SK-N-SH treated with all-trans-retinoic acid at 6 μM for 48 hours (cell line): ENCODE results near the gene SUMO1.

Experiments used
- ATAC-seq: fragments of 200-7000 bp; cut with Tn5 transposase; 3 replicates; pipeline ENCODE4 v1.9.1; 2020; ENCODE audit warnings: mild to moderate bottlenecking, moderate library complexity
- ARNTL ChIP-seq: fragments of 450-650 bp; formaldehyde crosslinking; IDR thresholded peaks from 2 replicates; pipeline ENCODE4 v1.5.0; 2020; ENCODE audit warnings: low read depth, mild to moderate bottlenecking, moderate library complexity, borderline replicate concordance
- BACH2 ChIP-seq: fragments of 250-450 bp; sonication (Bioruptor Pico); IDR thresholded peaks from 2 replicates; pipeline ENCODE4 v1.9.0; 2021; ENCODE audit warnings: mild to moderate bottlenecking, borderline replicate concordance
- CSDC2 ChIP-seq: fragments of 250-450 bp; sonication (Bioruptor Pico); IDR thresholded peaks from 2 replicates; pipeline ENCODE4 v1.5.0; 2020; ENCODE audit warnings: mild to moderate bottlenecking, moderate library complexity
- GLIS3 ChIP-seq: fragments of 250-450 bp; sonication (Bioruptor Pico); IDR thresholded peaks from 2 replicates; pipeline ENCODE4 v1.5.0; 2020; ENCODE audit warnings: mild to moderate bottlenecking, moderate library complexity
- OSR1 ChIP-seq: fragments of 250-450 bp; sonication (Bioruptor Pico); IDR thresholded peaks from 2 replicates; pipeline ENCODE4 v1.8.0; 2022; ENCODE audit warnings: moderate library complexity, mild to moderate bottlenecking, inconsistent platforms
- PPARA ChIP-seq: fragments of 250-450 bp; sonication (Bioruptor Pico); IDR thresholded peaks from 2 replicates; pipeline ENCODE4 v1.5.0; 2020; ENCODE audit warnings: mild to moderate bottlenecking, borderline replicate concordance
- RARB ChIP-seq: fragments of 250-450 bp; sonication (Bioruptor Pico); IDR thresholded peaks from 2 replicates; pipeline ENCODE4 v1.8.0; 2021; ENCODE audit warnings: mild to moderate bottlenecking, moderate library complexity
- SNAI2 ChIP-seq: fragments of 250-450 bp; sonication (Bioruptor Pico); IDR thresholded peaks from 2 replicates; pipeline ENCODE4 v1.5.0; 2020; ENCODE audit warnings: mild to moderate bottlenecking, moderate library complexity
- TCF4 ChIP-seq: fragments of 250-450 bp; sonication (Bioruptor Pico); IDR thresholded peaks from 2 replicates; pipeline ENCODE4 v1.8.0; 2021; ENCODE audit warnings: mild to moderate bottlenecking, moderate library complexity, borderline replicate concordance
- TOX ChIP-seq: fragments of 250-450 bp; sonication (Bioruptor Pico); IDR thresholded peaks from 2 replicates; pipeline ENCODE4 v1.8.0; 2021; ENCODE audit warnings: mild to moderate bottlenecking, moderate library complexity, borderline replicate concordance
- ZC3H10 ChIP-seq: fragments of 250-450 bp; sonication (Bioruptor Pico); IDR thresholded peaks from 2 replicates; pipeline ENCODE4 v1.5.1; 2021; ENCODE audit warnings: mild to moderate bottlenecking, moderate library complexity
- ZFP30 ChIP-seq: fragments of 450-650 bp; formaldehyde crosslinking; IDR thresholded peaks from 2 replicates; pipeline ENCODE4 v1.5.0; 2022; ENCODE audit warnings: mild to moderate bottlenecking, moderate library complexity
- ZNF565 ChIP-seq: fragments of 450-650 bp; formaldehyde crosslinking; conservative IDR thresholded peaks from 2 replicates; pipeline ENCODE4 v1.5.0; 2020; ENCODE audit warnings: low read depth, mild to moderate bottlenecking, moderate library complexity
- ZNF70 ChIP-seq: fragments of 450-650 bp; formaldehyde crosslinking; IDR thresholded peaks from 2 replicates; pipeline ENCODE4 v1.5.0; 2020; ENCODE audit warnings: mild to moderate bottlenecking, moderate library complexity
- ZNF8 ChIP-seq: fragments of 450-650 bp; formaldehyde crosslinking; IDR thresholded peaks from 2 replicates; pipeline ENCODE4 v1.5.0; 2020; ENCODE audit warnings: mild to moderate bottlenecking, moderate library complexity
- TF ChIP-seq, protein P1 (sequence below): fragments of 250-450 bp; sonication (Bioruptor Pico); IDR thresholded peaks from 2 replicates; pipeline ENCODE4 v1.8.0; 2021; ENCODE audit warnings: low read depth, mild to moderate bottlenecking, moderate library complexity, borderline replicate concordance
- TF ChIP-seq, protein P2 (sequence below): fragments of 250-450 bp; sonication (Bioruptor Pico); IDR thresholded peaks from 2 replicates; pipeline ENCODE4 v1.8.0; 2020; ENCODE audit warnings: mild to moderate bottlenecking, moderate library complexity, borderline replicate concordance
- TF ChIP-seq, protein P3 (sequence below): fragments of 250-450 bp; sonication (Bioruptor Pico); IDR thresholded peaks from 2 replicates; pipeline ENCODE4 v1.5.1; 2020; ENCODE audit warnings: low read depth, mild to moderate bottlenecking, moderate library complexity

Gene SUMO1

DNA sequence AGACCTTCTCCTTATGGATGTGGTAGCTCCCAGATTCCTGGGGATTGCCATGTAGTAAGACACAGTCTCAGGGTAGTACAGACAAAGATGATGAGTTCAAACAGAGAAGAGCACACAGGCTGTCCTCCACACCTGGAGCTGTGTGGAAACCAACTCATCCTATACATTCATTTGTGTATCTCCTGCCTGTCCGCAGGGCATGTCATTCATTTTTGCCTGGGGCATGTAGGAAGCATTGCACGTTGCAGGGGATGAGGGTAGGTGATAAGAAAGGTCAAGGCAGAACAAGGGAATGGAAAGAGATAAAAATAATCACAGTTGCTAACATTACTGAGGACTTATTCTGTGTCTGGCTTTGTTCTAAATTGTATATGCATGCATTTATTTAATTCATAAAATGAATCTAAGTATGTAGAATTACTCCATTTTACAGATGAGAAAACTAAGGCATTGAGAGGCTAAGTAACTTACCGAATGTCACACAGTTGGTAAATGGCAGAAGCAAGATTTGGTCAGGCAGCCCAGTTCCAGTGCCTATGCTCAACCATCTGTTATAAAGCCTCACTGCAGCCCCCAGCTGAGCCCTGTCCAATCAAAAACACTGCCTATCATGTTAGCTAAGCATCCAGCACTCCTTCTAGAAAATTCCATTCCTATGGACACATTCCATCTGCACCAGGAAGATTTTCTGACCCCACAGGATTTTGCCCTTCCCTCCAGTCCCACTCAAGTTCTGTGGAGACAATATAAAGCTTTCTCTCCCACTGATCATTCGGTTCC is 81.0 kb downstream of the SUMO1 start:
- no peak for ATAC-seq
- TF ChIP-seq, protein P1, sequence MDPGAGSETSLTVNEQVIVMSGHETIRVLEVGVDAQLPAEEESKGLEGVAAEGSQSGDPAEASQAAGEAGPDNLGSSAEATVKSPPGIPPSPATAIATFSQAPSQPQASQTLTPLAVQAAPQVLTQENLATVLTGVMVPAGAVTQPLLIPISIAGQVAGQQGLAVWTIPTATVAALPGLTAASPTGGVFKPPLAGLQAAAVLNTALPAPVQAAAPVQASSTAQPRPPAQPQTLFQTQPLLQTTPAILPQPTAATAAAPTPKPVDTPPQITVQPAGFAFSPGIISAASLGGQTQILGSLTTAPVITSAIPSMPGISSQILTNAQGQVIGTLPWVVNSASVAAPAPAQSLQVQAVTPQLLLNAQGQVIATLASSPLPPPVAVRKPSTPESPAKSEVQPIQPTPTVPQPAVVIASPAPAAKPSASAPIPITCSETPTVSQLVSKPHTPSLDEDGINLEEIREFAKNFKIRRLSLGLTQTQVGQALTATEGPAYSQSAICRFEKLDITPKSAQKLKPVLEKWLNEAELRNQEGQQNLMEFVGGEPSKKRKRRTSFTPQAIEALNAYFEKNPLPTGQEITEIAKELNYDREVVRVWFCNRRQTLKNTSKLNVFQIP = no peak
- TF ChIP-seq PPARA (no peak), GLIS3 (no peak), TOX (CRISPR knock-in tag) (no peak), OSR1 (CRISPR knock-in tag) (no peak), ZNF565 (no peak), ARNTL (CRISPR knock-in tag) (no peak), CSDC2 (no peak), ZFP30 (no peak), RARB (CRISPR knock-in tag) (no peak), ZNF8 (CRISPR knock-in tag) (no peak), BACH2 (CRISPR knock-in tag) (no peak), SNAI2 (CRISPR knock-in tag) (no peak), TCF4 (CRISPR knock-in tag) (no peak), ZNF70 (CRISPR knock-in tag) (no peak), ZC3H10 (CRISPR knock-in tag) (no peak)
- TF ChIP-seq, protein P2, sequence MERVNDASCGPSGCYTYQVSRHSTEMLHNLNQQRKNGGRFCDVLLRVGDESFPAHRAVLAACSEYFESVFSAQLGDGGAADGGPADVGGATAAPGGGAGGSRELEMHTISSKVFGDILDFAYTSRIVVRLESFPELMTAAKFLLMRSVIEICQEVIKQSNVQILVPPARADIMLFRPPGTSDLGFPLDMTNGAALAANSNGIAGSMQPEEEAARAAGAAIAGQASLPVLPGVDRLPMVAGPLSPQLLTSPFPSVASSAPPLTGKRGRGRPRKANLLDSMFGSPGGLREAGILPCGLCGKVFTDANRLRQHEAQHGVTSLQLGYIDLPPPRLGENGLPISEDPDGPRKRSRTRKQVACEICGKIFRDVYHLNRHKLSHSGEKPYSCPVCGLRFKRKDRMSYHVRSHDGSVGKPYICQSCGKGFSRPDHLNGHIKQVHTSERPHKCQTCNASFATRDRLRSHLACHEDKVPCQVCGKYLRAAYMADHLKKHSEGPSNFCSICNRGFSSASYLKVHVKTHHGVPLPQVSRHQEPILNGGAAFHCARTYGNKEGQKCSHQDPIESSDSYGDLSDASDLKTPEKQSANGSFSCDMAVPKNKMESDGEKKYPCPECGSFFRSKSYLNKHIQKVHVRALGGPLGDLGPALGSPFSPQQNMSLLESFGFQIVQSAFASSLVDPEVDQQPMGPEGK (CRISPR knock-in tag) = no peak
- TF ChIP-seq, protein P3, sequence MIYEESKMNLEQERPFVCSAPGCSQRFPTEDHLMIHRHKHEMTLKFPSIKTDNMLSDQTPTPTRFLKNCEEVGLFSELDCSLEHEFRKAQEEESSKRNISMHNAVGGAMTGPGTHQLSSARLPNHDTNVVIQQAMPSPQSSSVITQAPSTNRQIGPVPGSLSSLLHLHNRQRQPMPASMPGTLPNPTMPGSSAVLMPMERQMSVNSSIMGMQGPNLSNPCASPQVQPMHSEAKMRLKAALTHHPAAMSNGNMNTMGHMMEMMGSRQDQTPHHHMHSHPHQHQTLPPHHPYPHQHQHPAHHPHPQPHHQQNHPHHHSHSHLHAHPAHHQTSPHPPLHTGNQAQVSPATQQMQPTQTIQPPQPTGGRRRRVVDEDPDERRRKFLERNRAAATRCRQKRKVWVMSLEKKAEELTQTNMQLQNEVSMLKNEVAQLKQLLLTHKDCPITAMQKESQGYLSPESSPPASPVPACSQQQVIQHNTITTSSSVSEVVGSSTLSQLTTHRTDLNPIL = no peak
- TF ChIP-seq, all 23 proteins: peak for 0
